ENCODE measurements around the gene HIPK2. TPM values are rescaled to one million over a fixed set of nuclear protein-coding genes. Genes with fewer than 3 reads are reported as not detected.

HIPK2 gene
- total RNA-seq, 1 donor from 2014 or later, result 61.5 TPM

- no peak overlapping the region for H3K27ac Mint-ChIP-seq (ENCODE audit: unreplicated experiment)
- DNase-seq (ENCODE audit: low read depth, low spot score), result no peak
Measured at GRCh38 chr7:139576179-139576973, 201.4 kb downstream of the HIPK2 start.

GRCh38 chr7:139575338-139575680 is 202.5 kb downstream of the HIPK2 start:
- Mint-ChIP-seq H3K4me3 (no peak overlapping the region), H3K4me1 (peaks cover 23% of the 10 kb centered on the region), H3K36me3 (ENCODE audit: low read depth) (peaks cover 15% of the 10 kb centered on the region), H3K27me3 (ENCODE audit: low read depth) (no peaks in the 10 kb centered on the region), H3K9me3 (no peaks in the 10 kb centered on the region), H3K27ac (ENCODE audit: unreplicated experiment) (no peak overlapping the region)
- TF ChIP-seq CTCF (conservative IDR thresholded peaks at IDR 0.05), result no peak
- DNase-seq (ENCODE audit: low read depth, low spot score), result no peak

More at GRCh38 chr7:139576179-139576973, 201.4 kb downstream of the HIPK2 start:
- TF ChIP-seq CTCF (conservative IDR thresholded peaks at IDR 0.05), result no peak
- Mint-ChIP-seq H3K36me3 (ENCODE audit: low read depth) (peaks cover 9% of the 10 kb centered on the region), H3K9me3 (no peaks in the 10 kb centered on the region), H3K27me3 (ENCODE audit: low read depth) (no peaks in the 10 kb centered on the region), H3K4me3 (no peak overlapping the region), H3K4me1 (peaks cover 15% of the 10 kb centered on the region)

GRCh38 chr7:139574618-139575337 is 203.0 kb downstream of the HIPK2 start:
- no peak overlapping the region for H3K27ac Mint-ChIP-seq (ENCODE audit: unreplicated experiment)
- H3K4me1 Mint-ChIP-seq, result peaks cover 28% of the 10 kb centered on the region
- H3K4me3 Mint-ChIP-seq, result no peak overlapping the region
- TF ChIP-seq CTCF (conservative IDR thresholded peaks at IDR 0.05), result no peak
- H3K36me3 Mint-ChIP-seq (ENCODE audit: low read depth), result peaks cover 13% of the 10 kb centered on the region
- no peaks in the 10 kb centered on the region for H3K9me3 Mint-ChIP-seq
- H3K27me3 Mint-ChIP-seq (ENCODE audit: low read depth), result no peaks in the 10 kb centered on the region
- DNase-seq (ENCODE audit: low read depth, low spot score), result no peak

- H3K36me3 Mint-ChIP-seq (ENCODE audit: low read depth), result peaks cover 8% of the 10 kb centered on the region
- H3K9me3 Mint-ChIP-seq, result no peaks in the 10 kb centered on the region
- no peak overlapping the region for H3K27ac Mint-ChIP-seq (ENCODE audit: unreplicated experiment)
- no peaks in the 10 kb centered on the region for H3K27me3 Mint-ChIP-seq (ENCODE audit: low read depth)
- H3K4me1 Mint-ChIP-seq, result peaks cover 28% of the 10 kb centered on the region
- no peak for TF ChIP-seq CTCF (conservative IDR thresholded peaks at IDR 0.05)
- no peak overlapping the region for H3K4me3 Mint-ChIP-seq
- no peak for DNase-seq (ENCODE audit: low read depth, low spot score)
Measured at GRCh38 chr7:139573871-139574270, 203.9 kb downstream of the HIPK2 start.

- peaks cover 9% of the 10 kb centered on the region for H3K36me3 Mint-ChIP-seq (ENCODE audit: low read depth)
- no peak for TF ChIP-seq CTCF (conservative IDR thresholded peaks at IDR 0.05)
- no peak overlapping the region for H3K4me3 Mint-ChIP-seq
- no peak for DNase-seq (ENCODE audit: low read depth, low spot score)
- no peak overlapping the region for H3K27ac Mint-ChIP-seq (ENCODE audit: unreplicated experiment)
- H3K27me3 Mint-ChIP-seq (ENCODE audit: low read depth), result no peaks in the 10 kb centered on the region
- H3K9me3 Mint-ChIP-seq, result no peaks in the 10 kb centered on the region
- H3K4me1 Mint-ChIP-seq, result peaks cover 28% of the 10 kb centered on the region
Measured at GRCh38 chr7:139572704-139573385, 205.0 kb downstream of the HIPK2 start.
